ENCODE data around the gene BUB1B.

DNA sequence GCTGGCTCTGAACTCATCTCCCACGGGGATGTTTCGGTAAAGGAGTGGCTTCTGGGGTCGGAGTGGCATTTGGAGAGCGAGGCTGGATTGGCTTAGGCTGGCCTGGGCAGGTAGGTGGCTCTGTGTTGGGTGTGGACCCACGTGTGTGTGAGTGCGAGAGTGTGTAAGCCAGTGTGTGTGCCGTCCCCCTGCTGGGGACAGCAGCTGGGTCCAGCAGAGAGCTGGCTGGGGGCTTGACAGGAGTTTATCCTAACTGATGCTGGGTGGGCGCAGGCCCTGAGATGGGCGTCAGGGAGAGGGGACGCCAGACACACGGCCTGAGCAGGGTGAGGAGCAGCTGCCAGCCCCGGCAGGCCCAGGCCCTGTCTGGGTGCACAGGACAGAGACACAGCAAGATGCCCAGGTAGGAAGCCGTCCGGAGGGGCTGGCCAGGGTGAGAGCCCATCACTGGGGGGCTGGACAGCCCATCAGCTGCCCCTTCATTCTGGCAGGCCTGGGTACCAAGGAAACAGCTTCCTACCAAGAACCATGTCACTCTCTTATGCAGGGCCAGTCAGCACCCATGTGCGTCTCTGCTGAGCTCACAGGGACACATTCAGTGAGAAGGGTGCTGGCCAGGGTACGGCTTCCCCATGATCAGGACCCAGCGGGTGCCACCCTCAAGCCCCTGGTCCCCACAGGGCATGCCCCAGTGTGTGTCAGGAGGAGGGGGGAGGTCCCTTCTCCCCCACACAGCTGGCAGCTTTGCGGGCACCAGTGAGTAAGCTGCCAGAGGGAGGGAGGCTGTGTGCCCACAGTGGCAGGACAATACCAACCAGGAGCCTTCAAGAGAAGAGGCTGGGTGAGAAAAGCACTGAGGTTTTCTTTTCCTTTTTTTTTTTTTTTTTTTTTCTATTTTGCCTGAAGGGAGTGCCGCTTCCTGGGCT, 79.1 kb downstream of the BUB1B start:
- no peak for TF ChIP-seq POLR2A (IDR thresholded peaks at IDR 0.05)
- TF ChIP-seq POLR2AphosphoS5 (IDR thresholded peaks at IDR 0.05) = no peak
- no peak for TF ChIP-seq CTCF (IDR thresholded peaks at IDR 0.05)

All from transverse colon (tissue), 4 donors.